Right atrium auricular region (tissue), 2 donors: ENCODE data around the gene RAB14. TPM values are rescaled to one million over a fixed set of nuclear protein-coding genes. Genes with fewer than 3 reads are reported as not detected.

ENCODE experiments used
- DNase-seq: peaks from one replicate; pipeline ENCODE4 v3.0.0-alpha.2; 2019; ENCODE audit warnings: low spot score
- H3K27ac ChIP-seq, 2 donors: fragments of 200-600 bp; sonication (generic); 1 replicate in 1 of 2; 2 replicates in 1 of 2; pipeline ENCODE4 v1.5.1; 2016 to 2019
- H3K27me3 ChIP-seq, 2 donors: fragments of 200-600 bp; sonication (generic); one replicate each; pipeline versions ENCODE4 v1.5.1 to v1.6.0; 2017 to 2019
- H3K36me3 ChIP-seq: fragments of 200-600 bp; sonication (generic); one replicate; pipeline ENCODE4 v1.5.1; 2016
- H3K4me1 ChIP-seq, 2 donors: fragments of 200-600 bp; sonication (generic); one replicate each; pipeline versions ENCODE4 v1.5.1 to v1.6.0; 2017 to 2019
- H3K4me3 ChIP-seq, 2 donors: fragments of 200-600 bp; sonication (generic); 1 replicate in 1 of 2; 2 replicates in 1 of 2; pipeline ENCODE4 v1.5.1; 2017 to 2019; ENCODE audit warnings: mild to moderate bottlenecking in 1 of 2, moderate library complexity in 1 of 2
- H3K9me3 ChIP-seq, 2 donors: fragments of 200-600 bp; sonication (generic); one replicate each; pipeline ENCODE4 v1.5.1; 2019
- total RNA-seq, 2 donors: library from RNA; depleted of rRNA; stranded (reverse); fragments of >200 nt; gene quantifications; one replicate each; pipeline ENCODE4 v1.1.0, GENCODE V29; 2016
- TF ChIP-seq, protein P1 (sequence below), 2 donors: fragments of 200-600 bp; sonication (generic); IDR thresholded peaks; one replicate each; pipeline ENCODE4 v1.5.1; 2019; ENCODE audit warnings: antibody characterized with exemption in 2 of 2

The RAB14 gene
- total RNA-seq, 2 donors from 2014 or later = 26.8 to 27.8 TPM

DNA sequence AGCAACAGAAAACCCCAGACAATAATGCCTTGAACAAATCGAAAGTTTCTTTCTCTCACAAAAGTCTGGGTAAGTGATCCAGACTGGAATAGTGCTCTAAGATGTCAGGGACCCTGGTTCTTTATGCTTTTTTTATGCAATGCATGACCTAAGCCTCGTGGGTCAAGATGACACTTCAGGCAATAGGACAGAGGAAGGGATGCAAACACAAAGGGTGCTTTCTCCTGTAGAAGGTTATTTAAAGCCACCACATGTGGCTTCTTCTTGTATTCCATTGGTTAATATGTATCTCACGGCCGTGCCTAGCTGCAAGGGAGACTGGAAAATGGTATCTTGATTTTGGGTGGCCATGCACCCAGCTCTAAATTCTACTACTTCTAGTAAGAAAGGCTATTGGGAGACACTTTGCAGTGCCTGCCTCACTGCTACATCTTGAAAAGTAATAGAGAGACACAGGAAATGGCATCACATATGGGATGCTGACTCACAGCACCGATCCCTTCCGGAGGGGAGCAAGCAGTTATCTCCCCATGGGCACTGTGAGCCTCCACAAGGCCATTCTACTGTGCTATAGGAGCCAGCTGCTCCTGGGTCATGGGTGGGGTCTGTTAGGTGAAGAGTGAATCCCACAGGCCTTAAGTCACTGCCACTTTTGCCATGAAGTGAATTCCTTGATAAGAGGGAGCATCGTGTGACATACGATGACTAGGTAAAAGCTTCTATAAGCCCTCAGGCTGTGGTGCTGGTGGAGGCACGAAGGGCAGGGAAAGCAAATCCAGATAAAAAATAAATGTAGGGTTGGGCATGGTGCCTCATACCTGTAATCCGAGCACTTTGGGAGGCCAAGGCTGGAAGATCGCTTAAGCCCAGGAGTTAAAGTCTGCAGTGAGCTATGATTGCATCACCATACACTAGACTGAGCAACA, 32.5 kb upstream of the RAB14 start:
- TF ChIP-seq, protein P1, sequence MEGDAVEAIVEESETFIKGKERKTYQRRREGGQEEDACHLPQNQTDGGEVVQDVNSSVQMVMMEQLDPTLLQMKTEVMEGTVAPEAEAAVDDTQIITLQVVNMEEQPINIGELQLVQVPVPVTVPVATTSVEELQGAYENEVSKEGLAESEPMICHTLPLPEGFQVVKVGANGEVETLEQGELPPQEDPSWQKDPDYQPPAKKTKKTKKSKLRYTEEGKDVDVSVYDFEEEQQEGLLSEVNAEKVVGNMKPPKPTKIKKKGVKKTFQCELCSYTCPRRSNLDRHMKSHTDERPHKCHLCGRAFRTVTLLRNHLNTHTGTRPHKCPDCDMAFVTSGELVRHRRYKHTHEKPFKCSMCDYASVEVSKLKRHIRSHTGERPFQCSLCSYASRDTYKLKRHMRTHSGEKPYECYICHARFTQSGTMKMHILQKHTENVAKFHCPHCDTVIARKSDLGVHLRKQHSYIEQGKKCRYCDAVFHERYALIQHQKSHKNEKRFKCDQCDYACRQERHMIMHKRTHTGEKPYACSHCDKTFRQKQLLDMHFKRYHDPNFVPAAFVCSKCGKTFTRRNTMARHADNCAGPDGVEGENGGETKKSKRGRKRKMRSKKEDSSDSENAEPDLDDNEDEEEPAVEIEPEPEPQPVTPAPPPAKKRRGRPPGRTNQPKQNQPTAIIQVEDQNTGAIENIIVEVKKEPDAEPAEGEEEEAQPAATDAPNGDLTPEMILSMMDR (IDR thresholded peaks at IDR 0.05) = no peak
- Histone ChIP-seq H3K4me3 (no peak overlapping the region), H3K27ac (no peak overlapping the region), H3K9me3 (no peaks in the 10 kb centered on the region), H3K36me3 (no peaks in the 10 kb centered on the region), H3K4me1 (no peaks in the 10 kb centered on the region), H3K27me3 (no peaks in the 10 kb centered on the region)
- no peak for DNase-seq

DNA sequence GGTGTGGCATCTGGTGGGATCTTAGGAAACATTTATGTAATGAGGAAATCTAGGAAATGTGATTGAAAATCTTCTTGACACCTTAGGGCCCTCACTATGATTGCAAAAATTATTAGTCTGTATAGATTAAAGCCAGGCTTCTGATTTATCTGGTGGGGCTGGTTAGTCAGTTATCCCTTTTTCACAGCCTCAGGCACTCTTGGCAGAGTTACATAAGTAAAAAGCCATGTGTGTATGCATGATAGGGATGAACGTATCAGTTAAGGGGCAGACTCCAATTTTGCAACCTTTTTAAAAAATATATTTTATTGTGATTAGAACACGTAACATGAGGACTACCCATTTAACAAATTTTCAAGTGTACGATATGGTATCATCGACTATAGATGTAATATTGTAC, 30.6 kb upstream of the RAB14 start:
- H3K4me1 ChIP-seq = no peaks in the 10 kb centered on the region
- H3K27ac ChIP-seq = no peak overlapping the region
- TF ChIP-seq, protein P1 (IDR thresholded peaks at IDR 0.05) = no peak
- no peak overlapping the region for H3K4me3 ChIP-seq
- no peaks in the 10 kb centered on the region for H3K36me3 ChIP-seq
- no peak for DNase-seq
- H3K9me3 ChIP-seq = no peaks in the 10 kb centered on the region
- no peaks in the 10 kb centered on the region for H3K27me3 ChIP-seq

DNA sequence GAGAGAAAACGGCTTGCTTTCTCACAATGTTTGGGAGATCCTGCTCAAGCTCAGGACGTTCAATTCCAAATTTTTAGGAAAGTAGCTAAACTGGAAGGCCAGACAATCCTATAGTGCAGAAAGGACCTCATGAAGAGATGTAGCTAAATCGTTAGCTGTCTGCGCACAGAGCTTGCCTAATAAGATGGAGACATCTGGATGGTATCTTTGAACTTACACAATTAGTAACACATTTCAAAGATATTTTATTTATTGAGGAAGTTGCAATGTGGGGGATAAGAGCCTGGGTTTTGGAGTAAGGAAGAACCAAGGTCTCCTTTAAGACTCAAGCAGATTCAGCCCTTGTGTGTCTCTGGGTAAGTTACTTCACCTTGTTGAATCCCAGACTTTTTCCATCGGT, 28.6 kb upstream of the RAB14 start:
- no peaks in the 10 kb centered on the region for H3K36me3 ChIP-seq
- TF ChIP-seq, protein P1 (IDR thresholded peaks at IDR 0.05) = no peak
- H3K27me3 ChIP-seq = no peaks in the 10 kb centered on the region
- H3K4me3 ChIP-seq = no peak overlapping the region
- DNase-seq = no peak
- H3K9me3 ChIP-seq = no peaks in the 10 kb centered on the region
- no peaks in the 10 kb centered on the region for H3K4me1 ChIP-seq
- no peak overlapping the region for H3K27ac ChIP-seq

DNA sequence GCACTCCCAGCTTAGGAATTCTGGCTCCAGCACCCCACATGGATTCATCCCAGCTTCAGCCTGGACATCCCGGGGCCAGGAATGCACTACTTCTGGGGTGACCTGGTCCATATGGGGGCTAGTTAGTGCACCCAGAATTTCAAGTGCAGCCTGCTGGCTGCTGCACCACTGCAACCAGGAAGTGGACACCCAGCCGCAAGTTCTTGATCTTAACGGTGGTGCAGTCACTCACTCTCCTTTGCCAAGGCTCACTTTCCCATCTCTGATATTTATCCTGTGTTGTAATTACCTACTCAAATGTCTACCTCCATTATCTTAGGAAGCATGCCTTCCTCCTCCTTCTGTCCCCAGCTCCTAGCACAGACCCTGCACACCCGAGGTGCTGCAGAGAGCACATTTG, 26.2 kb upstream of the RAB14 start:
- H3K27ac ChIP-seq = no peak overlapping the region
- H3K27me3 ChIP-seq = no peaks in the 10 kb centered on the region
- H3K36me3 ChIP-seq = no peaks in the 10 kb centered on the region
- TF ChIP-seq, protein P1 (IDR thresholded peaks at IDR 0.05) = no peak
- H3K4me3 ChIP-seq = no peak overlapping the region
- H3K9me3 ChIP-seq = no peaks in the 10 kb centered on the region
- H3K4me1 ChIP-seq = no peaks in the 10 kb centered on the region
- no peak for DNase-seq

DNA sequence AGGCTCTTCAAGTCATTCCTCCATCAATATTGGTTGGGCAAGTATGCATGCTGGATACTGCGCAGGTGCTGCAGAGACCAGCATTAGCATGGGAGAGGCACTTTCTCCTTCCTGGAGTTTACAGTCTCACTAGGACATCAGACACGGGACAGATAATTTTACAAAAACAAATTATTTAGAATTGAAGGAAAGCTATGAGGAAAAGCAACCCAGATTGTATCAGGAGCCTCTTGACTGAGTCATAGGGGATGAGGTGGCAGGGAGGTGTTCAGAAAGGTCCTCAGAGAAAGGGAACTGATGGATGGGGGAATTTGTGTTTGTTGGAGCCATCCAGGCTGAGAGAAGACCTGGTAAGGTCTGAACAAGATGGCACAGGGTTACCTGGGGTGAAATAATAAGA, 24.5 kb upstream of the RAB14 start:
- no peaks in the 10 kb centered on the region for H3K4me1 ChIP-seq
- no peak for DNase-seq
- TF ChIP-seq, protein P1 (IDR thresholded peaks at IDR 0.05) = no peak

More for the DNA sequence above, 24.5 kb upstream of the RAB14 start:
- Histone ChIP-seq H3K4me3 (no peak overlapping the region), H3K36me3 (no peaks in the 10 kb centered on the region), H3K9me3 (no peaks in the 10 kb centered on the region), H3K27ac (no peak overlapping the region), H3K27me3 (no peaks in the 10 kb centered on the region)
